ENCODE measurements around the gene CBFB. TPM values are rescaled to one million over a fixed set of nuclear protein-coding genes. Genes with fewer than 3 reads are reported as not detected.

Gene CBFB
- total and polyA plus RNA-seq, 2 of the 13 experiments (the other 11 are each of a cell fraction or from before 2014, with no cell fraction given): 22.1 to 70.8 TPM

GRCh38 chr16:67149276-67150046 is 120.5 kb downstream of the CBFB start (continued):
- TF ChIP-seq ZNF687 (CRISPR knock-in tag; IDR thresholded peaks at IDR 0.05) (peak; percentile 53; the same call in 1 of the 2 replicates), ZBTB33 (CRISPR knock-in tag; IDR thresholded peaks at IDR 0.05) (peak; percentile 76; the same call in 1 of the 2 replicates), ZNF234 (CRISPR knock-in tag; conservative IDR thresholded peaks at IDR 0.05) (peak; percentile 44; the same call in 1 of the 2 replicates), SETDB1 (CRISPR knock-in tag; IDR thresholded peaks at IDR 0.05; ENCODE audit: borderline replicate concordance) (0 out of 2 replicates have a peak, but pooled peaks have one; percentile 48), CBX5 (CRISPR knock-in tag; IDR thresholded peaks at IDR 0.05; ENCODE audit: borderline replicate concordance) (no peak), AGO2 (optimal IDR thresholded peaks at IDR 0.05; ENCODE audit: low read depth, low read length) (peak; percentile 100), ZXDC (CRISPR knock-in tag; IDR thresholded peaks at IDR 0.05) (no peak), ZNF501 (CRISPR knock-in tag; IDR thresholded peaks at IDR 0.05) (peak; percentile 72), ZBTB38 (CRISPR knock-in tag; IDR thresholded peaks at IDR 0.05) (peak; percentile 98), FOXJ3 (CRISPR knock-in tag; IDR thresholded peaks at IDR 0.05; ENCODE audit: borderline replicate concordance) (no peak), RFX1 (IDR thresholded peaks at IDR 0.05) (no peak), ZNF274 (CRISPR knock-in tag; IDR thresholded peaks at IDR 0.05) (0 out of 2 replicates have a peak, but pooled peaks have one; percentile 24), MBNL3 (CRISPR knock-in tag; conservative IDR thresholded peaks at IDR 0.05) (no peak), ZKSCAN5 (CRISPR knock-in tag; IDR thresholded peaks at IDR 0.05) (0 out of 2 replicates have a peak, but pooled peaks have one; percentile 13), SP2 (CRISPR knock-in tag; IDR thresholded peaks at IDR 0.05) (peak; percentile 26; the same call in 1 of the 2 replicates), ZNF577 (CRISPR knock-in tag; IDR thresholded peaks at IDR 0.05; ENCODE audit: borderline replicate concordance, low read depth) (no peak), PAF1 (CRISPR knock-in tag; IDR thresholded peaks at IDR 0.05) (peak; percentile 88; the same call in 1 of the 2 replicates), HOXA5 (CRISPR knock-in tag; IDR thresholded peaks at IDR 0.05) (peak; percentile 28; the same call in 1 of the 2 replicates), HMG20A (CRISPR knock-in tag; IDR thresholded peaks at IDR 0.05; ENCODE audit: borderline replicate concordance) (no peak), HOXA3 (CRISPR knock-in tag; IDR thresholded peaks at IDR 0.05) (peak; percentile 70), GABPB1 (CRISPR knock-in tag; IDR thresholded peaks at IDR 0.05) (peak; percentile 17; the same call in 1 of the 2 replicates), HOXD1 (CRISPR knock-in tag; IDR thresholded peaks at IDR 0.05) (0 out of 2 replicates have a peak, but pooled peaks have one; percentile 16)
